LoVo (cell line): ENCODE data around the gene PRDM15.

ENCODE experiments used
- DNase-seq: peaks from one replicate; pipeline ENCODE4 v3.0.0-alpha.2; 2016; ENCODE audit warnings: low spot score

Gene PRDM15

DNA sequence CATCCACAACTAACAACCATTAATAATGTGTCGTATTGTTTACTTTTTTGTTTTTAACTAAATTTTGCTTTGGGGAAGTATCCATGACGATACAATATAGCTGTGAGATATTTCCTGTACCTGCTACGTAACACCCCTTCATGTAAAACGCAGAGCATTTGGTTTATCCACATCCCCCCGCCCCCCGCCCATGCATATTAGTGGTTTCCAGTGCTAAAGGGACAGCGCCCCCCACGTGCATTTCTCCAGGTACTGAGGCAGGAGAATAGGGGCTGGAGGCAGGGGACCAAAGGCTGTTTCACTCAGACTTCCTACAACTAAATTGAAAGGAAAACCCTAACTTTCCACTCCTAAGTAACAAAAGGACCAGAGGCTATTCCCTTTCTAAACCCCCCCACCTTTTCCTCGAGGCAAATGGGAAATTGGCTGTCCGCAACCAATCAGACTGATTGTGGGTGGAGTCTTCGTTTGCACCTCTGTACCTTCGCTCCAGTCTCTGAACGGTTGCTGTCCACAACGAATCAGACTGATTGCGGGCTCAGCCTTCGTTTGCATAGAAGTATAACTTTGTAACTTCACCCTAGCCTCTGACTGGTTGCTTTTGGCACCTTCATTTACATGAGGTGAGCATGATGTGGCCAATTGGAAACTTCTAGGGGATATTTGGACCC is 100.1 kb downstream of the PRDM15 start:
- DNase-seq, result no peak

DNA sequence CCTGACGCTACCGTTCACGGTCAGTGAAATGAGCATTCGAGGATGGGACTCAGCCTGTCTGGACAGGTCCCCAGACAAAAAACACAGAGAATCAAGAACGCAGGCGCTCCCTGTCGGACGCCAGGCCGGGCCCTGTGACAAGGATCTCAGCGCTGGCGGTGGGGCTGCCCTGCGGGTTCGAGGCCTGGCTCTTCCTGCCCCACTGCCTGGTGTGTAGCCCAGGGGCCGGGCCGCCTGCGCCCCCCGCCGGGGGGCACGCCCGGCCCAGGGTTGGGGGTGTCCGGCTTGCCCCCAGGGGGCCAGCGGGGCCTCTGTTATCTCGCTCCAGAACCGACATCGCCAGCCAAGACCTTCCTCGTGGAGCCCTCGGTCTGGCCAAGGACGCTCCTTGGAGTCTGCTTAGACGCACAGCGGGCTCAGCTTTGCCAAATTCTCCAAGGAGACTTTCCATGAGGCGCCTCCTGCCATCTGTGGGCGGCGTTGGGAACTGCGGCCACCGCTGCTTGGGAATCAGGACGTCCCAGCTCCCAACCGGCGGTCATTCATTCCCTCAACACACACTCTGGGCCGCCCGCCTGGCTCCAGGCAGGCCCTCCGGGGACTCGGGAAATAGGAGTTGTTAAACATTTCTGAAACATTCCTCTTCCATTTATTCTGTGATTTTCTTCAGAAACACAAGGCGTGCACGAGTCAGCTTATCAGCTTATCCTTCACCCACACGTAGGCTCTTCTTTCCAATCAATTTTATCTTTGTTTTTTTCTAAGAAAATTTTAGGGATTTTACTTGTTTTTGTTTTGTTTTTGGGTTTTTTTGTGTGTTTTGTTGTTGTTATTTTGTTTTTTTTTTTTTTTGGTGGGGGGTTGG is 101.0 kb downstream of the PRDM15 start:
- peak; percentile 88 for DNase-seq

DNA sequence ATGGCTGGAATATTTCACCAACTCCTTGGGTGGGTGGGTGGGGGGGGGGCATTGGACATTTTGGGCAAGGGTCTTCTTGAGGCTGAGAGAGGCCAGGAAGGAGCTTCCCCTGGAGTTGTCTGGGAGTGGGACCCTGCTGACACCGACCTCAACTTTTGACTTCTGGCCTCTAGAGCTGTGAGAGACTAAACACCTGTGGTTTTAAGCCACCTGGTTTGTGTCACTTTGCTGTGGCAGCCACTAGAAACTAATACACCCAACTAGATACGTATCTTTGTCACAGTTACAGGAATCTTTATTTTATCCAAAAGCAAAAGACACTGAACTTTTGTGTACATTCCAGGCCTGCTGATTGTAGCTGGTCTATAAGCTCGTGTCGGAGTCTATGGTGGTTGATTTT is 102.4 kb downstream of the PRDM15 start:
- DNase-seq, result no peak

DNA sequence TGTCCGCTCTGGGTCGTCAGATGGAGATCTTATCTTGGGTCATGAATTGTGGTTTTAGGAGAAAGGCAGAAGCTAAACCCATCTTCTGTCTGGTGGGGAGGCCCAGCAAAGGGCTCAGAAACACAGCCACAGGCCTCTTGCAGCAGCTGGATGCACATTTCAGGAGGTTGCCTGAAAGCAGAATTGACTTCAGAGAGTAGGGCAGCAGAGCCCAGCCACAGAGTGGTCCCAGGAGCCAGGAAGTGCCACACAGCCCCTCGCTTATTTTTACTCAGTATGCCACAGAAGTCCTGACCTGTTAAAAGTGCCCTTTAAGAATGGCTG is 104.0 kb downstream of the PRDM15 start:
- DNase-seq, result no peak

DNA sequence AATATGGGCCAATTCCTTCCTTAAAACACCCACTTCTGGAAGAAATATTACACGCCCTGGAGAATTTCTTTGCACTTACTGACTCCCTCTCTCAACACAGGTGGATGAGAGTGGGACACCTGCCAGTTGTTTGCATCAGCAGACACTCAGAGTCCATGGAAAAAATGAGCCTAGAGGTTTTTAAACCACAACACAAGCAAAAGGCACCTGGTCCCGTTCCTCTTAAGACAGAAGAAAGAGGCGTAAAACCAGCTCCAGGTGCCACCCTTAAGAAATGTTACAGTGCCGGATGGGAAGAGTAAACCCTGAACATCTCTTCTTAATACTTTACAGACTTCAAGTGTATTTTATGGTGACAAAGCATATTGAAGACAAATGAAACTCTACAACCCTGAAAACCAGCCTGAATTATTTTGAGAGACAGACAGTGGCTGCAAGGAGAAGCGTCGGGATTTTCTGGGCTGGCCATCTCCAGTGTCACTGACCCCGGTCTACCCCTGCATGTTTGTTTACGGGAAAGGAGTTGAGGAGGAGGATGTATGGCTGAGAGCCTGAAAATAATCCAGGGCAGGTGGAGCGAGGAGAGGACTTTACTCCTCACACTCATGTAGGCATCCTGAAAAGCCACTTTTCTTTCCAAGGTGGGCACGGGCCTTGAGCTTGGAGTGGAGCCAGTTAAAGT is 104.5 kb downstream of the PRDM15 start:
- DNase-seq, result no peak

DNA sequence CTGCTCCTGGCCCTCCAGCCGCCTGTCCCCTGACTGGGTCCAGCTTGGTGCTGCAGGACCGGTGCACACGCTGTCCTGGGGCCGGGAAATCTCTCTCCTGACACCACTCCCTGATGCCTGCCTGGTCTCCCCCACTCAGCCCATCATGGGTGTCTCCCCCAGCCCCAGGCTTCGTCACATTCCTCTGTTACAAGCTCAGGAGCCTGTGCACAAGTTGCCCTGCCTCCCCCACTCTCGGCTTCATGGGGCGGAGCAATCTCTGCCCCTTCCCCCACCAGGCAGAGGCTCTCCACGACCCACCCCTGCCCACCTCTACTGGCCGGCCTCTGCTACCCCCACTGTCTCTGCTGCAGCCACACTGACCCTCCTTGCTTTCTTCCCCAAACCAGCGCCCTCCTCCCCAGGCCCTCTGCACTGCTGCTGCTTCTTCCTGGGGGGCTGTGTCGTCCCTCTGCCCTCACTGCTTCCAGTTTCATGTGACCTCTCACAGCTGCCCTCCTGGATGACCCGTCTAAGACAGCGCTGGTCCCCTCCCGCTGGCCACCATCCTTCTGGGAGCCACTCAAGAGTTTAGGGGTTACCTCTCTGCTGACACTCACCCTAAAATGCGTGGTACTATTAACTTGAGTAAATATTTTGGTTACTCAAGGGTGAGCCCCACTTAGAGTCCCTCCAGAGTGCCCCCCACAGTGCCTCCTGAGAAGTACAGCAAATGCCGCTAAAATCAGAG is 106.6 kb downstream of the PRDM15 start:
- DNase-seq, result no peak

DNA sequence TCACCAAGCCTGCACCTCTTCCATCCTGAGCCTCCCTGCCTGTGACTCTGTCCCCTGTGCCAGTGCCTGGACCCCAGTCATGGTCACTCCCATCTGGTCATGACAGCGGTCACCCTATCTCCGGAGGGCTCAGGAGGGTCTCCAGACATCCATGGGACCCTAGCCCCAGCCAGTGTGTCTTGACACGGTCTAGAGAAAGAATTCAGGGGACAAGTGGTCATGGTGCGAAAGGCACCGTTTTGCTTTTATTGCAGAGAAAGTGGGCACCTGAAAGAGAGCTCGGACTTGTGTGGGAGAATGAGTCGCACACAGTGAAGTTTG is 107.6 kb downstream of the PRDM15 start:
- no peak for DNase-seq

DNA sequence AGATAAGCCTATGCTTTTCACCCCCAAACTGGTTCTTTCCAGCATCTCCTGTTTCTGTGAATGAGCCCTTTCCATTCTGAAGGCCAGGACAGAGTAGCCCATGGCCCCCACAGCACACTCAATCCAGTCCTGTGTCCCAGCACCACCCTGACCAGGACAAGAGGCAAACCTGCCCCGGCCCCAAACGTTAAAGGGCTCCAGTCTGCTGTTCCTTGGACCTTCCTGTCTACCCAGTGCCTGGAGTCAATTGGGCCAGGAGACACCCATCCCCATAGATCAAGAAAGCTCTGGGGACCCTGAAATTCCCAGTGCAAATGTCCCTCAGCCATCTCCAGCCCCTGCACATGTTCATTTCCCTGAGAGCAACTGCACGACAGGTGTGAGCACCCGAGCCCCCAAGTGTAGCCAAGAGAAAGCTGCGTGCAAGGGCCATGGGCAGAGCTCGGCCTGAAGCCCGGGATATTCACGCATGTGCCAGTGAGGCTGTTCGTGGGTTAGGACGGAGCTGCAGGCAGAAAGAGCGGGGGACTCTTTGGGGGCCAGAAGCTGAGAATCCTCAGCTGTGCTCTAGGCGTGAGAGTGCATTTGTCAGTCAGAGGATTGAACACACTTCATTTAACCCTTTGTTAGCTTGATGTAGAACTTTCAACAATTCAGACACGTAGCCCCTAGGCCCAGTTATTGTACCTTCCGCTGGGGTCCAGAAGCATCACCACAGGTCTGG is 108.1 kb downstream of the PRDM15 start:
- no peak for DNase-seq

DNA sequence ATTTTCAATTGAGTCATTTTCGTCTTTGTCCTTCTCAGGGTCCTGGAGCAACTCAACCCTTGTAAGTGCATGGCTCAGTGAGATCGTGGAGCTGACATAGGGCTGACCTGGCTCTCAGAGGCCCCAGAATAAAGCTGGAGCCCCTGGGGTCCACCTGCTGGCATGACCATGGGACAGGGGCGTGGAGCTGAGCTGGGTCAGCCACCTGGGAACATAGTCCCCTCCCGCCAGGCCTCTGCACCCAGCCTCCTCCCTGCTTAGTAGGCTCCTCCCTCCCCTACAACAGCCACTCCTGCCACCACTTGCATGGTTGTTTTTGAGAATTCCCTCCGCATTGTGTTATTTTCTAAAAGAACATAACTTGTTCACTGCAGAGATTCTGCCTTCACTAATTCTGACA is 109.2 kb downstream of the PRDM15 start:
- DNase-seq, result no peak

DNA sequence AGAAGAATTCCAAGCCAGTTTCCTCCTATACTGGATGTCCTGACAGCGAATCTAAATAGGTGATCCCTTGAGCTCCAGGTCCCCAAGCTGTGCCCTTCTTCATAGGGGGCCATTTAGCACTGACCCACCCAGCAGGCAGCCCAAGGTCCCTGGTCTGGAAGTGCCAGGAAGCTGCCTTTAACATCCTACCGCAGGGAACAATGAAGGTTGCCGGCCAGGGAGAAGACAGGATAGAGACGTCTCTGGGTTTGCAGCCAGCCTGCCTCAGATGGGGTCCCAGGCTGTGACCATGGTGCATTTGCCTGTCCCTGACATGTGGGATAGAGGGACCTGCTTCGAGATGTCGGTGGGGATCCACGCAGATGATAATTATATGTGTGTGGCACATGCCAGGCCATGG is 109.6 kb downstream of the PRDM15 start:
- no peak for DNase-seq

DNA sequence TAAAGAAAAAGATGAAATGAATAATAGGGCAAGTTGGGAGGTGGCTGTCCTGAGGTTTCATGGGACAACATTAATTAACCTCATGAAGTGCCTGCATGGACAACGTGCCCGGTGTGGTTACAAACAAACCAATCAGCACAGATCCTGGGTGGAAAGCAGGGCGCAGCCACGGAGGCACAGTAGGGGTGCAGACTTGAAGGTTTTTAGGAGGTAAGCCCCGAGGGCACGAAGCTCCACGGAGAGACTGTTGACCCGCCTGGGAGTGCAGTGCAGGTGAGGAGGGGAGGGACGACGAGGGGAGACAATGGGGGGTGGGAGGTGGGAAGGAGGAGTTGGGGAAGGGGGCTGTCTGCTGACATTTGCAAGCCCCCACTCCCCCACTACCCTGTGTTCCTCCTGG is 110.0 kb downstream of the PRDM15 start:
- DNase-seq, result no peak

DNA sequence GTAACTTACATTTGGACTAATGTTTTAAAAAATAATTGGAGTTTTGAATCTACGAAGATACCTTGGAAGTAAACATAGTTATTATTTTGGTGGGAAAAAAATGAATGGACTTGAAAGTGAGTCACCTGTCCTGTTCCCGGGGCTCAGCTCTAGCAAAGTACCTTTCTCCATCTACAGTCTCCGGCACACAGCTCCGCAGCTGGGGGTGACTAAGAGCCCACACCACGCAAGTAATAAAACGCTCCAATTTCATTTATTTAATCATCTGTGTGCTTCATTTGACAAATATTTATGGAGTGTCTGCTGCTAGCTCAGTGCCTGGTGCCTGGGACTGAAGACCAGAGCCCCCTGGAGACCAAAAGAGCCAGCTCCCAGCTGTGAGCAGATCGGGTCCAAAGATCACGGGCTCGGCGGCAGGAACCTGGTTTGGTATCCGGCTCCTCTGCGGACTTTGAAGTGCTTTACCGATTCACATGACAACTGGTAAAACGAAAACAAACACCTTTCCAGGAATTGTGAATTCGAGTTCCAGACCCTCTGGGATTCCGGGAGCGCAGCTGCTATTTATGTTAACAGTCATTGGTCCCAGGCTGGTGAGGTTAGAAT is 110.6 kb downstream of the PRDM15 start:
- peak; percentile 91 for DNase-seq

DNA sequence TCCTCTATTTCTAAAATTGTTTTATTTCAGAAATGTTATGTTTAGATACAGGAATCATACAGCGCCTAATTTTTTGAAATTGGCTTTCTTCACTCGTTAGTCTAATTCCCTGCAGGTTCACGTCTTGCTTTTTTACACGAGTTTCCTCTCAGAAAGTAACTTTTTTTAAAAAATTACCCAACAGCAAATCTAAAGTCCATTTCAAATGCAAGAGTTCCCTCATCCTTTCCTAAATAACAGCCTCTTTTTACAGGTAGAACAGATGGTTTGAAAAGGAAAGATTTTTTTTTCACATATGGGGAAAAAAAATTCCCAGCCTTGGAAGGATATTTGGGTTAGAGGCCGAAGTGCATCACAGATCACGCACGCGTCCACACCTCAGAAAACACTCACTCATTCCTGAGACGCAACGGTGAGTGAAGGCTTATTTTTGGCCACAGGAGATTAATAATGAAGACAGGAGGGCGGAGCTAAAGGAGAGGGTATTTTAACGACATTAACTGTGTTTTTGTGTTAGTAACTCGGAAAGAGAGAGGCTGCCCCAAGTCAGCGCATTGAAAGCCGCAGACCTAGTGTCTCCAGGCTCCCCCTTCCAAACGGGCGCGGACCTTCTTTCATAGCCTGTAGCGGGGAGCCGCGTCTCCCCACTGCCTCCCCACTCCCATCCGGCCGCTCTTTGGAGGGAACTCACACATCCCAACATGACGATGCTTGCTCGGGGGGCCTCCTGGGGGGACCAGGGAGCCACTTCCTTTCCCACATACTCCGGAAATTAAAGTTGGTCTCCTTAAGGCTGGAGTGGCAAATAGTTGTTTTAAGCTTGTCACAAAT is 111.3 kb downstream of the PRDM15 start:
- peak; percentile 52 for DNase-seq

DNA sequence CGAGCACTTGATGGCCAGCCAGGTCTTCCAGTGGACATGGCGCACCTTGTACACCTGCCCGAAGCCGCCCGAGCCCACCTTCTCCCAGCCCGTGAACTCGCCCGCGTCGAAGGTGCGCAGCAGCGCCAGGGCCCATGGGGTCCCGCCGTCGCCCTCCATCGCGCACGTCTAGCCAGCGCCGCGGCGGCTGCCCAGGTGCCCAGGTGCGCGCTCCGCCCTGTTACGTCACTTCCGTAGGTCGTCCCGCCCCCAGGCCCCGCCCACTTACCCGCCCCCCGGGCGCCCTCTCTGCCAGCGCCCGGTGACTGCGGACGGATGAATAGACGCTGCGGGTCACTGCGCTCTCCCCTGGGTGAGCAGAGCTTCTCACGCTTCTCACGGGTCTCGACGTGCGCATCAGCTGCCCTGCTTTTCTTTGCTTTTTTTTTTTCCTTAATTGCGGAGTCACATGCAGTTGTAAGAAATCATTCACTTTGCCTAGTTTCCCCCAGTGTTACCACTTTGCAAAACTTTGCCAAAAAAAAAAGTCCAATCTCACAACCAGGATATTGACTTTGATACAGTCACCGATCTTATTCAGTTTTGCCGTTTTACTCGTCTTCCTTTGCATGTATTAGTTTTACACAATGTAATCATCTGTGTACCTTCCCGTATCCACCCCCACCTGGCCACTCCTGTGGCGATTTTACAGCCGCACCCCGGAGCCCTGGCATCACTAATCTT is 112.1 kb downstream of the PRDM15 start, which contains the start of gene RIPK4:
RIPK4 (minus strand) TSS at position 170 of the 723 bp plus-strand sequence; CDS start at position 159, 11 bp downstream.
- peak; percentile 95 for DNase-seq

DNA sequence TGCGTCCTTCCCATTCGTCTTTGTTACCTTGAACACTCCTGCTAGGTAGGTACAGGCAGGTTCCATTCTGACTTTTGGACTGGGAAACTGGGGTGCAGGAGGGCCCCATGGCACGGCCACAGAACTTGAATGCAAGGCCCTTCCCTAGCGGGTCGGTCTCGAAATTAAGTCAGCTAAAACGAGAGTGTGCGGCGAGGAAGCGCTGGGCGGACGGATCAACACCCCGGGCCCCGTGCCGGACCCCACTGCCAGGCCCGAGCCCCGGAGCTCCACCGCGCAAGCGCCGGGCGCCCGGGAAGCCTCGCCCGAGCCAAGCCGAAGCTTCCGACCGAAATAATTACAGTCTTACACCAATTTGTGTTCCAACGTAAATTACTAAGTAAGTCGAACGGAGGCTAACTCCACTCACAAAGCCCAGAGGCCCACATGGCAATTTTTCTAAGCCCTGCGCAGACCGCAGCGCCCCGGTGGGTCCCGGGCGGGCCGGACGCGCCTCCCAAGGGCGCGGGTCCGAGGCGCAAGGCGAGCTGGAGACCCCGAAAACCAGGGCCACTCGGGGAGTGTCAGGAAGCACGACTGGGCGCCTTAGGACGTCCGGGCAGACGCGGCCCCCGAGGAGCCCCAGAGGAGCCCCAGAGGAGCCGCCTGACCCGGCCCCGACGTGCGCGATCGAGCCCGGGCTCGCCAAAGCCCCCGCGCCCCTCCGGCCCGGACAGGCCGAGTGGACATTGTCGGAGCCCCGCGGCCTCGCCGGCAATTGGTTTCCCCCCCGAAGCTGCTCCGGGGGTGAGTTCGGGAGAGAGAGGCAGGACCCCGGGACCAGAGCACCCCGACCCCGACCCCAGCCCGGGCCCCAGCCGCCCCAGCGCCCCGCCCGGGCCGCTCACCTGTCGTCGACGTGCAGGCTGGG is 112.9 kb downstream of the PRDM15 start:
- DNase-seq, result no peak

DNA sequence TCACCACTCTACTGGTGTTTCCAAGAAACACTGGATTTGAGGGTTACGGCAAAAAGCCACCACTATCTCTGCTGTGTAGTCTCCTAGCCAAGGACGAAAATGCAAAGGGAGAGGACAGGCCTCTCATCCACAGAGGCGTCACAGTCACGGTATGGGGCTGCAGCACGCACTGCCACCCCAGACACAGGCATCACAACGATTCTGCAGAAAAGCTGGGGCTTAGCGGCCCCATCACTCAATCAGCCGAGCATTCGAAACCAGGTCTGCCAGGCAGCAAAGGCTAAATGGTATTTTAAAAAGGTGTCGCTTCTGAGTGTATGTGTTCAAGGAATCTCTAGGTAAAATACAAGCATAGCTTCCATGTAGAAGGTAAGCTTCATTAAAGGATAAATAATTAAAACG is 113.7 kb downstream of the PRDM15 start:
- DNase-seq, result no peak

DNA sequence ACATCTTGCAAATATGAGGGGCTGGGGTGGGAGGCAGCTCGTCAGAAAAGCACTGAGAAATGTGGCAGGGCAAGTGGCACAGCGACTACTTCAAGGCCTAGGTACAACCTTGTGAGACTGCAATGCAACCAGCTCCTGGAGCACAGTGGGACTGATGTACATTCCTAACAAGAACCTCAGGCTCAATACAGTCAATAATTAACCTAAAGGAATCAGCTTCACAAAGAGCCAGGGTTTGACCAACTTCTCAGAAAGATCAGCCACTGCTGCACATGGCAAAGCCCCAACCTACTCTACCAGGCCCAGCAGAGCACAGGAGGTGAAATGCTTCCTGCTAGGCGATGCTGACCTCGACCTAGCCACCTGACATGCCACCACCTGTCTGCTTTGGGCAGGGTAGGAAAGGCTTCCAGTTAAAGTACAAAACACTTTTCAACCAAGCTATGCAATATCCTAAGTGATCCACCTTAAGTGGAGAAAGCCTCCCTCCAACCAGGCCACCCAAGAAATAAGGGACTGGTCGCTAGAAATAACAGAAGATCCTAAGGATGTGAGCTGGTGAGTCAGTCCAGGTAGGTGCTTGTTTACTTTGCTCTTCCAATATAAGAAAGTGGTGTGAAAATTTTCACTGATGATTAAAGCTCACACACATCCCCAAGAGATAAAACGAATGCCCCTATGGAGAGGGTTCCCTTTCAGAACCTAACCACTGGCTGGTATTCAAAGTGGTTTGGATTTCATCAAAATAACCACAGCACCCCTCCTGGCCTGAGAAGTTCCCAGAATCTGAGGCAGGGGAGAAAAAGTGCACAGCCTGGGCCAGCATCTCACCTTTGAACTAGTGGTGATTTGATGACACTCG is 114.4 kb downstream of the PRDM15 start:
- no peak for DNase-seq

DNA sequence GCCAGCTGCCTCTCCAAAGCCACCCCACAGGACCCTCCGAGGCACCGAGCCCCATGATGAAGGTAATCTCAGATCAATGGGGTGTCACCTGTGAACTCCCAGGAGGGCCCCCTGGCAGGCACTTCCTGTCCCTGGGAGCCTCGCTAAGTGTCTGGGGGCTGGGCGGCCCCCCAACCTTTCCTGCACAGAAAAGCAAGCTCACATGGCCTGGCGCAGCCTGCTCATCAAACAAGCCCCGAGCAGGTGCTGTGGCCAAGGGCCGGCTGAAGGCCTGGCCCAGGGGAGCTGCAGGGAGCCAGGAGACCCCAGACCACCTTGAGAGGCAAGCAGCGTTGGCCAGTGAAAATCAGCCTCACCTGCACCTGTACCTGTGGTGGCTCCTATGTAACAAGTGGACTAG is 115.1 kb downstream of the PRDM15 start:
- DNase-seq, result no peak
